Sigmoid colon (tissue), 4 donors: ENCODE measurements around the gene SMIM26.

Source experiments
- CTCF ChIP-seq, 4 experiments: fragments of 450-650 bp in 3 of 4; fragments of 200-600 bp in 1 of 4; IDR thresholded peaks; one replicate each; pipeline ENCODE4 v1.5.1; 2016 to 2019; ENCODE audit warnings: antibody characterized with exemption in 4 of 4, mild to moderate bottlenecking in 3 of 4, moderate library complexity in 2 of 4
- EP300 ChIP-seq, 4 donors: sonication (generic); formaldehyde crosslinking; IDR thresholded peaks; one replicate each; pipeline ENCODE4 v1.6.1; 2017; ENCODE audit warnings: antibody characterized with exemption in 4 of 4
- POLR2AphosphoS5 ChIP-seq, 4 donors: sonication (generic); formaldehyde crosslinking; IDR thresholded peaks; one replicate each; pipeline ENCODE4 v1.6.1; 2017; ENCODE audit warnings: antibody characterized with exemption in 4 of 4

- TF ChIP-seq POLR2AphosphoS5 (IDR thresholded peaks at IDR 0.05) (no peak), CTCF (IDR thresholded peaks at IDR 0.05) (no peak), EP300 (IDR thresholded peaks at IDR 0.05) (no peak)
Observed at GRCh38 chr20:18596270-18596669, 29.0 kb downstream of the SMIM26 start.
